ENCODE measurements around the gene HELZ. TPM values are rescaled to one million over a fixed set of nuclear protein-coding genes. Genes with fewer than 3 reads are reported as not detected.
A peak's percentile ranks its signal among the peaks of the same experiment; 100 is the strongest.
"Not testable (repeated sequence)": the region's sequence is repeated elsewhere in the genome, so short reads cannot be mapped to it uniquely, and the experiment has no call there.

The HELZ gene
- 25.7 TPM for polyA plus RNA-seq
- long read RNA-seq, donor 1: 0 reads
- long read RNA-seq, donor 2: 0 reads
- long read RNA-seq, donor 3: 0 reads
- long read RNA-seq, donor 4: 0 reads
- long read RNA-seq, donor 5: 0 reads
- long read RNA-seq, donor 6, partial matches to known transcripts: 16 of 17 reads
- long read RNA-seq, donor 6, other reads (novel, unspliced or antisense): 0 of 17 reads
- long read RNA-seq, donor 7, partial matches to known transcripts: 0 of 1 reads
- long read RNA-seq, donor 7, other reads (novel, unspliced or antisense): 0 of 1 reads
- long read RNA-seq, donor 8, partial matches to known transcripts: 27 of 28 reads
- long read RNA-seq, donor 8, other reads (novel, unspliced or antisense): 0 of 28 reads
- long read RNA-seq, donor 9: 0 reads
- long read RNA-seq, donor 10: 0 reads
- long read RNA-seq, donor 11, partial matches to known transcripts: 0 of 1 reads
- long read RNA-seq, donor 11, other reads (novel, unspliced or antisense): 0 of 1 reads

- Histone ChIP-seq H3K27me3 (ENCODE audit: control insufficient read depth, insufficient read depth, low read length) (no peaks in the 10 kb centered on the region), H3K36me3 (ENCODE audit: control insufficient read depth, insufficient read depth, low read length) (peaks cover 6% of the 10 kb centered on the region), H3K27ac (ENCODE audit: low read length) (peak within 1 kb of the TSS; percentile 97), H3K9me3 (ENCODE audit: control insufficient read depth, low read depth, low read length) (no peaks in the 10 kb centered on the region), H3K4me1 (ENCODE audit: control insufficient read depth, insufficient read depth, low read length) (peaks cover 20% of the 10 kb centered on the region), H3K4me3 (ENCODE audit: low read length) (peak within 1 kb of the TSS; percentile 99)
- DNase-seq: peak; percentile 85 to 93
- WGBS (ENCODE audit: insufficient coverage, low lambda C conversion rate): no CpG with 5 or more reads among the region's 67 CpGs
These were observed at the start of gene HELZ for GRCh38 chr17:67245073-67245693. Gene HELZ (minus strand): TSS chr17:67245196. CDS start chr17:67218804, 26,392 bp downstream.

- no CpG with 5 or more reads among the region's 32 CpGs for WGBS (ENCODE audit: insufficient coverage, low lambda C conversion rate)
- Histone ChIP-seq H3K4me1 (ENCODE audit: control insufficient read depth, insufficient read depth, low read length) (no peaks in the 10 kb centered on the region), H3K4me3 (ENCODE audit: low read length) (no peak overlapping the region), H3K9me3 (ENCODE audit: control insufficient read depth, low read depth, low read length) (no peaks in the 10 kb centered on the region), H3K36me3 (ENCODE audit: control insufficient read depth, insufficient read depth, low read length) (no peaks in the 10 kb centered on the region), H3K27me3 (ENCODE audit: control insufficient read depth, insufficient read depth, low read length) (no peaks in the 10 kb centered on the region), H3K27ac (ENCODE audit: low read length) (no peak overlapping the region)
- peak; percentile 33 to 43 for DNase-seq
These were observed 48.5 kb upstream of the HELZ start for GRCh38 chr17:67293251-67294203.

- no peaks in the 10 kb centered on the region for H3K27me3 ChIP-seq (ENCODE audit: control insufficient read depth, insufficient read depth, low read length)
- DNase-seq: no peak
- WGBS (ENCODE audit: insufficient coverage, low lambda C conversion rate): 60% methylated on average over 3 of the region's 11 CpGs
- no peaks in the 10 kb centered on the region for H3K36me3 ChIP-seq (ENCODE audit: control insufficient read depth, insufficient read depth, low read length)
- no peak overlapping the region for H3K27ac ChIP-seq (ENCODE audit: low read length)
- no peaks in the 10 kb centered on the region for H3K4me1 ChIP-seq (ENCODE audit: control insufficient read depth, insufficient read depth, low read length)
- H3K9me3 ChIP-seq (ENCODE audit: control insufficient read depth, low read depth, low read length): no peaks in the 10 kb centered on the region
- H3K4me3 ChIP-seq (ENCODE audit: low read length): no peak overlapping the region
These were observed 45.8 kb upstream of the HELZ start for GRCh38 chr17:67290711-67291291.

- no peaks in the 10 kb centered on the region for H3K4me1 ChIP-seq (ENCODE audit: control insufficient read depth, insufficient read depth, low read length)
These were observed 45.2 kb upstream of the HELZ start for GRCh38 chr17:67290244-67290643.

GRCh38 chr17:67289181-67289876 is 44.3 kb upstream of the HELZ start:
- Histone ChIP-seq H3K27me3 (ENCODE audit: control insufficient read depth, insufficient read depth, low read length) (no peaks in the 10 kb centered on the region), H3K27ac (ENCODE audit: low read length) (no peak overlapping the region), H3K4me3 (ENCODE audit: low read length) (no peak overlapping the region), H3K4me1 (ENCODE audit: control insufficient read depth, insufficient read depth, low read length) (no peaks in the 10 kb centered on the region), H3K36me3 (ENCODE audit: control insufficient read depth, insufficient read depth, low read length) (no peaks in the 10 kb centered on the region), H3K9me3 (ENCODE audit: control insufficient read depth, low read depth, low read length) (no peaks in the 10 kb centered on the region)
- DNase-seq: peak; percentile 7 to 33
- 60% methylated on average over 1 of the region's 14 CpGs for WGBS (ENCODE audit: insufficient coverage, low lambda C conversion rate)

More at GRCh38 chr17:67290244-67290643, 45.2 kb upstream of the HELZ start:
- Histone ChIP-seq H3K27ac (ENCODE audit: low read length) (no peak overlapping the region), H3K9me3 (ENCODE audit: control insufficient read depth, low read depth, low read length) (no peaks in the 10 kb centered on the region), H3K36me3 (ENCODE audit: control insufficient read depth, insufficient read depth, low read length) (no peaks in the 10 kb centered on the region), H3K27me3 (ENCODE audit: control insufficient read depth, insufficient read depth, low read length) (no peaks in the 10 kb centered on the region), H3K4me3 (ENCODE audit: low read length) (no peak overlapping the region)
- WGBS (ENCODE audit: insufficient coverage, low lambda C conversion rate): no CpG with 5 or more reads among the region's 3 CpGs
- DNase-seq: no peak

GRCh38 chr17:67286826-67287225 is 41.8 kb upstream of the HELZ start:
- not testable (repeated sequence) for H3K27me3 ChIP-seq (ENCODE audit: control insufficient read depth, insufficient read depth, low read length); H3K4me3 ChIP-seq (ENCODE audit: low read length); H3K4me1 ChIP-seq (ENCODE audit: control insufficient read depth, insufficient read depth, low read length); H3K9me3 ChIP-seq (ENCODE audit: control insufficient read depth, low read depth, low read length); DNase-seq; H3K27ac ChIP-seq (ENCODE audit: low read length); H3K36me3 ChIP-seq (ENCODE audit: control insufficient read depth, insufficient read depth, low read length)
- WGBS (ENCODE audit: insufficient coverage, low lambda C conversion rate): no CpG with 5 or more reads among the region's 3 CpGs

GRCh38 chr17:67285360-67285759 is 40.4 kb upstream of the HELZ start:
- DNase-seq: no peak
- Histone ChIP-seq H3K4me1 (ENCODE audit: control insufficient read depth, insufficient read depth, low read length) (no peaks in the 10 kb centered on the region), H3K27me3 (ENCODE audit: control insufficient read depth, insufficient read depth, low read length) (no peaks in the 10 kb centered on the region), H3K4me3 (ENCODE audit: low read length) (no peak overlapping the region), H3K9me3 (ENCODE audit: control insufficient read depth, low read depth, low read length) (no peaks in the 10 kb centered on the region), H3K27ac (ENCODE audit: low read length) (no peak overlapping the region), H3K36me3 (ENCODE audit: control insufficient read depth, insufficient read depth, low read length) (no peaks in the 10 kb centered on the region)
- WGBS (ENCODE audit: insufficient coverage, low lambda C conversion rate): no CpG with 5 or more reads among the region's 1 CpG

- no peaks in the 10 kb centered on the region for H3K27me3 ChIP-seq (ENCODE audit: control insufficient read depth, insufficient read depth, low read length)
- H3K4me3 ChIP-seq (ENCODE audit: low read length): no peak overlapping the region
- no CpG with 5 or more reads among the region's 5 CpGs for WGBS (ENCODE audit: insufficient coverage, low lambda C conversion rate)
- H3K27ac ChIP-seq (ENCODE audit: low read length): no peak overlapping the region
- no peaks in the 10 kb centered on the region for H3K9me3 ChIP-seq (ENCODE audit: control insufficient read depth, low read depth, low read length)
- H3K36me3 ChIP-seq (ENCODE audit: control insufficient read depth, insufficient read depth, low read length): no peaks in the 10 kb centered on the region
- no peak for DNase-seq
- no peaks in the 10 kb centered on the region for H3K4me1 ChIP-seq (ENCODE audit: control insufficient read depth, insufficient read depth, low read length)
These were observed 38.9 kb upstream of the HELZ start for GRCh38 chr17:67283731-67284516.

GRCh38 chr17:67281743-67282142 is 36.7 kb upstream of the HELZ start:
- 67% methylated on average over 2 of the region's 8 CpGs for WGBS (ENCODE audit: insufficient coverage, low lambda C conversion rate)
- Histone ChIP-seq H3K9me3 (ENCODE audit: control insufficient read depth, low read depth, low read length) (no peaks in the 10 kb centered on the region), H3K27ac (ENCODE audit: low read length) (no peak overlapping the region), H3K4me1 (ENCODE audit: control insufficient read depth, insufficient read depth, low read length) (no peaks in the 10 kb centered on the region), H3K4me3 (ENCODE audit: low read length) (no peak overlapping the region), H3K27me3 (ENCODE audit: control insufficient read depth, insufficient read depth, low read length) (no peaks in the 10 kb centered on the region), H3K36me3 (ENCODE audit: control insufficient read depth, insufficient read depth, low read length) (no peaks in the 10 kb centered on the region)
- DNase-seq: no peak

All from large intestine (tissue), 12 donors.